ENCODE data around the gene ADIRF.
A peak's percentile ranks its signal among the peaks of the same experiment; 100 is the strongest.
"Not testable (repeated sequence)": the region's sequence is repeated elsewhere in the genome, so short reads cannot be mapped to it uniquely, and the experiment has no call there.

ADIRF gene

GRCh38 chr10:86960863-86961434, 7.3 kb upstream of the ADIRF start:
- no peak for DNase-seq (ENCODE audit: low spot score)

- DNase-seq (ENCODE audit: low spot score) = no peak
Measured at GRCh38 chr10:86961481-86962091, 6.7 kb upstream of the ADIRF start.

- no peak for DNase-seq (ENCODE audit: low spot score)
Measured at GRCh38 chr10:86962136-86962980, 5.9 kb upstream of the ADIRF start.

GRCh38 chr10:86962981-86963310, 5.3 kb upstream of the ADIRF start:
- no peak for DNase-seq (ENCODE audit: low spot score)

GRCh38 chr10:86963341-86963919, 4.9 kb upstream of the ADIRF start:
- DNase-seq (ENCODE audit: low spot score) = no peak

- DNase-seq (ENCODE audit: low spot score) = no peak
Measured at GRCh38 chr10:86964061-86964846, 4.0 kb upstream of the ADIRF start.

- no peak for DNase-seq (ENCODE audit: low spot score)
Measured at GRCh38 chr10:86964847-86965190, 3.5 kb upstream of the ADIRF start.

GRCh38 chr10:86965986-86966654, 2.2 kb upstream of the ADIRF start:
- no peak for DNase-seq (ENCODE audit: low spot score)

- DNase-seq (ENCODE audit: low spot score) = no peak
Measured at GRCh38 chr10:86967481-86967941, 771 bp upstream of the ADIRF start.

GRCh38 chr10:86968994-86969355, 693 bp downstream of the ADIRF start:
- no peak for DNase-seq (ENCODE audit: low spot score)

GRCh38 chr10:86969421-86970041, 1.2 kb downstream of the ADIRF start:
- DNase-seq (ENCODE audit: low spot score) = peak; percentile 44

GRCh38 chr10:86970162-86970981, 2.1 kb downstream of the ADIRF start:
- DNase-seq (ENCODE audit: low spot score) = peak; percentile 71

- peak; percentile 47 for DNase-seq (ENCODE audit: low spot score)
Measured at GRCh38 chr10:86970982-86971231, 2.6 kb downstream of the ADIRF start.

GRCh38 chr10:86971232-86971991, 3.1 kb downstream of the ADIRF start:
- peak; percentile 49 for DNase-seq (ENCODE audit: low spot score)

GRCh38 chr10:86972613-86973380, 4.5 kb downstream of the ADIRF start:
- no peak for DNase-seq (ENCODE audit: low spot score)

GRCh38 chr10:86974484-86974883, 6.2 kb downstream of the ADIRF start:
- no peak for DNase-seq (ENCODE audit: low spot score)

GRCh38 chr10:86976362-86977056, 8.2 kb downstream of the ADIRF start:
- no peak for DNase-seq (ENCODE audit: low spot score)

GRCh38 chr10:86978457-86978856, 10.2 kb downstream of the ADIRF start:
- not testable (repeated sequence) for DNase-seq (ENCODE audit: low spot score)
